HG03135 (cell line): ENCODE data around the gene RIPOR2.

ENCODE experiments used
- ATAC-seq: cut with Tn5 transposase; IDR thresholded peaks from one replicate; pipeline ENCODE4 v1.9.1; 2021; ENCODE audit warnings: mild to moderate bottlenecking, moderate library complexity; ENCODE audit not compliant: unreplicated experiment

RIPOR2 gene

GRCh38 chr6:24822696-24823095 lies 113.1 kb downstream of the RIPOR2 start:
- no peak for ATAC-seq

GRCh38 chr6:24821860-24822444 lies 113.8 kb downstream of the RIPOR2 start:
- no peak for ATAC-seq

- ATAC-seq = no peak
Measured at GRCh38 chr6:24818346-24818745, 117.4 kb downstream of the RIPOR2 start.

- no peak for ATAC-seq
Measured at GRCh38 chr6:24809728-24810127, 126.0 kb downstream of the RIPOR2 start.

- ATAC-seq = no peak
Measured at GRCh38 chr6:24807584-24807983, 128.2 kb downstream of the RIPOR2 start.

- ATAC-seq = no peak
Measured at GRCh38 chr6:24802271-24803059, 133.3 kb downstream of the RIPOR2 start.

- ATAC-seq = no peak
Measured at GRCh38 chr6:24799541-24799915, 136.2 kb downstream of the RIPOR2 start.

GRCh38 chr6:24798740-24799540 lies 136.8 kb downstream of the RIPOR2 start, which contains the start of gene ARMH2:
TSS of gene ARMH2 (minus strand) at chr6:24798917. CDS start at chr6:24798857, 60 bp downstream.
- ATAC-seq = no peak

GRCh38 chr6:24797596-24798216 lies 138.1 kb downstream of the RIPOR2 start:
- no peak for ATAC-seq

- ATAC-seq = no peak
Measured at GRCh38 chr6:24796616-24797290, 139.0 kb downstream of the RIPOR2 start.

- ATAC-seq = no peak
Measured at GRCh38 chr6:24795106-24795505, 140.7 kb downstream of the RIPOR2 start.

- ATAC-seq = no peak
Measured at GRCh38 chr6:24788031-24788665, 147.6 kb downstream of the RIPOR2 start.

GRCh38 chr6:24780206-24780605 lies 155.6 kb downstream of the RIPOR2 start:
- ATAC-seq = no peak

- ATAC-seq = no peak
Measured at GRCh38 chr6:24779416-24780016, 156.2 kb downstream of the RIPOR2 start.

GRCh38 chr6:24778878-24779277 lies 156.9 kb downstream of the RIPOR2 start:
- ATAC-seq = no peak

GRCh38 chr6:24778121-24778520 lies 157.6 kb downstream of the RIPOR2 start:
- ATAC-seq = no peak

- ATAC-seq = no peak
Measured at GRCh38 chr6:24777227-24777626, 158.5 kb downstream of the RIPOR2 start.

- ATAC-seq = peak; percentile 9
Measured at GRCh38 chr6:24775520-24776058, 160.2 kb downstream of the RIPOR2 start.

- ATAC-seq = peak; percentile 91
Measured at GRCh38 chr6:24774696-24775519, 160.9 kb downstream of the RIPOR2 start, which contains the start of gene GMNN. TSS of gene GMNN (plus strand) at chr6:24774937. CDS start at chr6:24777247, 2,310 bp downstream.
